ENCODE measurements around the gene E2F1.
"Not testable (repeated sequence)": the region's sequence is repeated elsewhere in the genome, so short reads cannot be mapped to it uniquely, and the experiment has no call there.

E2F1 gene

DNA sequence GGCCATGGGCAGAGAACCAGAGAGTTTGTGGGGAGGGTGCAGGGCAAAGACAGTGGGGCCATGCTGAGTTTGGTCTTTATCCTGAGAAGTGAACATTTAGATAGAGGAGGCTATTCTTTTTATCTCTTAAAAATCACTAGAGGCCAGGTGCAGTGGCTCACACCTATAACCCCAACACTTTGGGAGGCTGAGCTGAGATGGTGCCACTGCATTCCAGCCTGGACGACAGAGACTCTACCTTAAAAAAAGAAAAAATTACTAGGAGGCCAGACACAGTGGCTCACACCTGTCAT is 25.2 kb upstream of the E2F1 start:
- no peak for DNase-seq

DNA sequence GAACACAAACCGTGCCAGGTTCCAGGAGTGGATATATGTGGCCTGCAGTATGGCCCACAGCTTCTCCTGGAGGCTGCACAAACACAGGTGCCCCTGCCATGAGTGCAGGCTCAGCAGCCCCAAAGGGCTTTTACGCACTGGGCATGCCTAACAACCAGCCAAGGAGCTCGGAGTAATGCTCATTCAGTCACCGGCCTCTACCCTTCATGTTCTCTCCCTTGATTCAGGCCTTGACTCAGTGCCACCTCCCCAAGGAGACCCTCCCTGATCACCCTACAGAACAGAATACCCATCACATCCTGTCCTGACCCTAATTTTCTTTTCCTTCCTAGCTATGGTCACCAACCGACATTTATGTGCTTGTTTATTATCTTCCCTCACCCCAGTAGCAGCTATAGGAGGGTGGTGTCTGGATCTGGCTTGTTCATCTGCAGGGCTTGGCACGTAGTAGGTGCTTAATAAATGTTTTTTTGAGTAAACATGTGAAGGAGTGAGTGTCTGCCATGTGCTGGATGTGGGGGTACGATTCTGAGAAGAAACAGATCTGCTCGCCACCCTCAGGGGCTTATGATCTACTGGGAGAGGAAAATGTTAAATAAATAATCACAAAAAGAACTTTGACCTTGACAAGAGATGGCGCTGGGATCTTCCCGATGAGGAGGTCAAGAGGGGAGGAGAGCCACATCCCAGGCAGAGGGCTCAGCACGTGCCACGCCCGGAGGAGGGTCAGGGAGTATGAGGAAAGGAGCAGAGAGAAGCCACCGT is 24.7 kb upstream of the E2F1 start:
- DNase-seq = no peak

DNA sequence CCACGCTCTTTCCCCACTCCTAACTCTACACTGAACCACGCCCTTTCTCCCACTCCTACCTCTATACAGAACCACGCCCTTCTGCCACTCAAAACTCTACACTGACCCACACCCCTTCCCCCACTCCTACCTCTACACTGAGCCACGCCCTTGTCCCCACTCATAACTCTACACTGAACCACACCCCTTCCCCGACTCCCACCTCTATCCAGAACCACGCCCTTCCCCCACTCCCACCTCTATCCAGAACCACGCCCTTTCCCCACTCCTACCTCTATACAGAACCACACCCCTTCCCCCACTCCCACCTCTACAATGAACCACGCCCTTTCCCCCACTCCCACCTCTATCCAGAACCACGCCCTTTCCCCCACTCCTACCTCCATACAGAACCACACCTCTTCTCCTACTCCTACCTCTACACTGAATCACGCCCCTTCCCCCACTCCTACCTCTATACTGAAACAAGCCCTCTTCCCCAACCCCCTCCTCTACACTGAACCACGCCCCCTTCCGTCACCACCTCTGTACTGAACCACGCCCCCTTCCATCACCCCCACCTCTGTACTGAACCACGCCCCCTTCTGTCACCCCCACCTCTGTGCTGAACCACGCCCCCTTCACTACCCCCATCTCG is 23.8 kb upstream of the E2F1 start:
- DNase-seq = no peak

DNA sequence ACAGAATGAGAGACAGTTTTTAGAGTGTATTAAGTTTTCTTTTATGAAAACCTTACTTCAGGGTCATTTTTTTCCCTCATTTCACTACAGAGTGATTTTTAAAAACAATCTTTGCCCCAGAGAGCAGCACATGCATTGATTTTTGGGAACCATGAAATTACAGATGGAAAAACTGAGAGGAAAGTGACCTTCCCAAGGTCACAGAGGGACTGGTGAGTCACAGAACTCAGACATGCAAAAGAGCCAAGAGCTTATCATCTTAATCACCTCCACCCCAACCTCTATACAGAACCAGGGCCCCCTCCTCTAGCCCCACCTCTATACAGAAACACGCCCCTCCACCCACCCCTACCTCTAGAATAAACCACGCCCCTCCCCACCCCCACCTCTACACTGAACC is 23.2 kb upstream of the E2F1 start:
- DNase-seq = no peak

DNA sequence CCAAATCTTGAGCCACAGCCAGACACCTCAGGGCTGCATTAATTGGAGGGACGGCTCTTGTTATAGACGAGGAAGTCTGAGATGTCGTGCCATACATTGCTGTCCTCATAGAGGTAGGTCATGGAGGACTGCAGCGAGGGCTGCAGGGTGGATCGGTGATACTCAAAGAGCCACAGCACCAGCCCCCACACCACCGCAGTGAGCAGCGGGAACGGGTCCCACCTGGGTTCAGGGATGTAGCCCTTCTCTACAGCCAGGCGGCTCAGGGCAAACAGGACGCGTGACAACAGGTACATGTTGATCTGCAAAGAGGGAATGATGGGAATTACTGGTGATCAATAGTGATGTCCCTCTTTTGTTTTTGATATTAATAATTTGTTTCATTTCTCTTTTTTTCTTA is 21.5 kb upstream of the E2F1 start:
- no peak for DNase-seq

DNA sequence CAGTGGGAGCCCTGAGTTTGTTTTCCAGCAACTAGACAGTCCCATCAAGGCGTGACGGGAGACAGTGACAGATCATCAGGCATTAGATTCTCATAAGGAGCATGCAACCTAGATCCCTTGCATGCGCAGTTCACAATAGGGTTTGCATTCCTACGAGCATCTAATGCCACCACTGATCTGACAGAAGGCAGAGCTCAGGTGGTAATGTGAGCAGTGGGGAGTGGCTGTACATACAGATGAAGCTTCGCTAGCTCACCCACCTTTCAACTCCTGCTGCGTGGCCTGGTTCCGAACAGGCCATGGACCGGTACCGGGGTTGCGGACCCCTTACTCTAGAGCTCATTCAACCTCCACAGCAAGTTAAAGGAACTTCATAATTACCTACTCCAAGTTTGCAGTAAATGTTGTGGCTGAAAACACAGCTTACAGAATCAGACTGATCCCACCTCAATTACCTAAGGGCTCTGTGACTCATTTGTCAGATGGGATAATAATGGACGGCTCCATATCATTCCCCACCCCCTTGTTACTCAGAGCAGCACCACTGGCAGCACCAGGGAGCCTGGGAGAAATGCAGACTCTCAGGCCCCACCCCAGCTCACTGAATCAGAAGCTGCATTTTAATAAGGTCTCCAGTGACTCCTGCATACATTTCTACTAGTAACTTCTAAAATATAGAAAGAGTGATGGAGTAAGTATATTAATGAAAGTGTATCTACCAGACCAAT is 18.2 kb upstream of the E2F1 start:
- no peak for DNase-seq

DNA sequence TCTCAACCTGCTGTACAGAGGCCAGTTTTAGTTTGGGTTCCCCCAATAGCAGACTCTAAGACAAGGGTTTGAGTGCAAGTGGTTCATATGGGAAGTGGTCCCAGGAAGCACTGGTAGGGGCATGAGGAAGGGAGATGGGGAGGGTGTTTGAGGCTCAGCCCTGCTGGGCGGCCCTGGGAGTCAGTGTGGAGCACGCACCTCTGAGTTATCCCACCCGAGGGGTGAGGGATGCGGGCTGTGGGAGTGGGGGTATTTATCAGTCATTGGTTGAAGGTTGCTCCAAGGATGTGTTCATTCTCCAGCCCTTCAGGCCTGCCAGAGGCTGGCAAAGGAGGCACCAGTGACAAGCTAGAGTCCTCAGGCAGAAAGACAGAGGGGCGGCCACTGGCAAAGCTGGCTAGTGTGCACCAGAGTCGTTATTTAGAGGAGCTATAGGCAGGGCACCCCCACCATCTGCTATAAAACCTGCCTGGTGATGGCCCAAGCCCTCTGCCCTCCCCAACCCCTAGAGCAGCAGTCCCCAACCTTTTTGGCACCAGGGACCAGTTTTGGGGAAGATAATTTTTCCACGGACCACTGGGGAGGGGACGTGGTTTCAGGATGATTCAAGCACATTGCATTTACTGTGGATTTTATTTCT is 17.4 kb upstream of the E2F1 start:
- no peak for DNase-seq

DNA sequence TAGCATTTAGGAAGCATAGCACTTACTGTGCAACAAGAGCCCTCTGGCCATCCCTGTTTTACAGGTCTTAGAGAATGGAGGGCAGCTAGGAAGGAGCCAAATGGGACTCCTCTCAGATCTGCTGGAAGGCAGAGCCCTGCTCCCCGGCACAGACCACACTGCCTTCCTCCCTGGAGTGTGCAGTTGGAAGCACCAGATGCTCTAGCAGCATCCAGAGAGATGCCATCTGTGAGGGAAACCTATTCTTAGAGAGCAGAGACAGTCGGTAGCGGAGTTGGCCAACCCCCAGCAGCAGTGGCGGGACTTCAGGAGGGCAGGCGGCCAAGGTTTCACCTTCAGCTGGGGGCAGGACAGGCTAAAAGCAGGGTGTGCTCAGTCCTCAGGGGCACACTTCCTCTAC is 16.7 kb upstream of the E2F1 start:
- peak in 5 of 51 donors; percentile 9 to 31 (median 19) for DNase-seq

DNA sequence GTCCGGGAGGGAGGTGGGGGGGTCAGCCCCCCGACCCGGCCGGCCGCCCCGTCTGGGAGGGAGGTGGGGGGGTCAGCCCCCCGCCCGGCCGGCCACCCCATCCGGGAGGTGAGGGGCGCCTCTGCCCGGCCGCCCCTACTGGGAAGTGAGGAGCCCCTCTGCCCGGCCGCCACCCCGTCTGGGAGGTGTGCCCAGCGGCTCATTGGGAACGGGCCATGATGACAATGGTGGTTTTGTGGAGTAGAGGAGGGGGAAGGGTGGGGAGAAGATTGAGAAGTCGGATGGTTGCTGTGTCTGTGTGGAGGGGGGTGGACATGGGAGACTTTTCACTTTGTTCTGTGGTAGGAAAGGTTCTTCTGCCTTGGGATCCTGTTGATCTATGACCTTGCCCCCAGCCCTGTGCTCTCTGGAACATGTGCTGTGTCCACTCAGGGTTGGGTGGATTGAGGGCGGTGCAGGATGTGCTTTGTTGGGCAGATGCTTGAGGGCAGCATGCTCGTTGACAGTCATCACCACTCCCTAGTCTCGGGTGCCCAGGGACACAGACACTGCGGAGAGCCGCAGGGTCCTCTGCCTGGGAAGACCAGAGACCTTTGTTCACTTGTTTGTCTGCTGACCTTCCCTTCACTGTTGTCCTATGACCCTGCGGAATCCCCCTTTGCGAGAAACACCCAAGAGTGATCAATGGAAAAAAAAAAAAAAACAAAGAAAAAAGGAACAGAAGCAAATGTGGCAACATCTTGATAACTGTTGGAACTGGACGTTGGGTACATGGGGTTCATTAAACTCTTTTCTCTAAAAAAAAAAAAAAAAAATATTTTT is 15.7 kb upstream of the E2F1 start:
- DNase-seq = no peak

DNA sequence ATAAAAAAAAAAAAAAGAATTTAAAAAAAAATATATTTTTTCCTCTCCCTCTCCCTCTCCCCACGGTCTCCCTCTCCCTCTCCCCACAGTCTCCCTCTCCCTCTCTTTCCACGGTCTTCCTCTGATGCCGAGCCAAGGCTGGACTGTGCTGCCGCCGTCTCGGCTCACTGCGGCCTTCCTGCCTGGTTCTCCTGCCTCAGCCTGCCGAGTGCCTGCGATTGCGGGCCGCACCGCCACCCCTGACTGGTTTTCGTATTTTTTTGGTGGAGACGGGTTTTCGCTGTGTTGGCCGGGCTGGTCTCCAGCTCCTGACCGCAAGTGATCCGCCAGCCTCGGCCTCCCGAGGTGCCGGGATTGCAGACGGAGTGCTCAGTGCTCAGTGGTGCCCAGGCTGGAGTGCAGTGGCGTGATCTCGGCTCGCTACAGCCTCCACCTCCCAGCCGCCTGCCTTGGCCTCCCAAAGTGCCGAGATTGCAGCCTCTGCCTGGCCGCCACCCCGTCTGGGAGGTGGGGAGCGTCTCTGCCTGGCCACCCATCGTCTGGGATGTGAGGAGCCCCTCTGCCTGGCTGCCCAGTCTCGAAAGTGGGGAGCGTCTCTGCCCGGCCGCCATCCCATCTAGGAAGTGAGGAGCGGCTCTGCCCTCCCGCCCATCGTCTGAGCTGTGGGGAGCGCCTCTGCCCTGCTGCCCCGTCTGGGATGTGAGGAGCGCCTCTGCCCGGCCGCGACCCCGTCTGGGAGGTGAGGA is 14.7 kb upstream of the E2F1 start:
- DNase-seq = not testable (repeated sequence)

DNA sequence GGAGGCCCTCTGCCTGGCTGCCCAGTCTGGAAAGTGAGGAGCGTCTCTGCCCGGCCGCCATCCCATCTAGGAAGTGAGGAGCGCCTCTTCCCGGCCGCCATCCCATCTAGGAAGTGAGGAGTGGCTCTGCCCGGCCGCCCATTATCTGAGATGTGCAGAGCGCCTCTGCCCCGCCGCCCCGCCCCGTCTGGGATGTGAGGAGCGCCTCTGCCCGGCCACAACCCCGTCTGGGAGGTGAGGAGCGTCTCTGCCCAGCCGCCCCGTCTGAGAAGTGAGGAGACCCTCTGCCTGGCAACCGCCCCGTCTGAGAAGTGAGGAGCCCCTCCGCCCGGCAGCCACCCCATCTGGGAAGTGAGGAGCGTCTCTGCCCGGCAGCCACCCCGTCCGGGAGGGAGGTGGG is 12.8 kb upstream of the E2F1 start:
- not testable (repeated sequence) for DNase-seq

DNA sequence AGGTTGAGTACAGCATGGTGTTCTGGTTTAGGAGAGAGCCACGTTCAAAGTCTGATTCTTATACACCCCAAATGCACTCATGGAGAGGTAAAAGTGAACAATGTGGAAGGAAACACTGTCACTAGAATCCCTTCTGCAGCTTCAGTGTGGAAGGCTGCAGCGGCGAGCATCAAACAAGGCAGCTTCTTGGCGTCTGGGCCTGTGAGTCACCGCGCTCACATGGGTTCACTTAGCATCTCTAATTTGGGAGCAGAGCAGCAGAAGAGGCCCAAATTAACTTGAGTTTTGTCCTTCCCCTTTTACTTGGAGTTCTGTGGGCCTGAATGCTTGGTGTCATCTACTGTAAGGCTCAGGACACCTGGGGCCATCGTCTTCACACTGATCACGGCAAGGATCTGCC is 10.9 kb upstream of the E2F1 start:
- DNase-seq = peak in 20 of 51 donors; percentile 9 to 72 (median 24)

DNA sequence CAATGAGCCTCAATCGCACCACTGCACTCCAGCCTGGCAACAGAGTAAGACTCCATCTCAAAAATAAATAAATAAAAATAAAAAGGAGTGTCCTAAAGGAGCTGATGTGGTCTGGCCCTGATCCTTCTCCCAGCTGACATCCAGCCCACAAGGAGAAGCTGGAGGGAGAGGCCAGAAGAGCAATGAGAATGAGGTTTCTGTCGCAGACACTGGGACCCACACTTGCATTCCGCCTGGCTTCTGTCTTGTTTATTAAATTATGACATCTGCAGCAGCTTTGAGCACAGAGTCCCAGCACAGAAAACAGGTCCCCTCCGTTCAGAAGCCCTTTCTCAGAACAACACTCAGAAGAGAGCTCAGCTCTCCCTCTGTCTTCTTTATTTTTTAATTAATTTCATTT is 10.3 kb upstream of the E2F1 start:
- no peak for DNase-seq

DNA sequence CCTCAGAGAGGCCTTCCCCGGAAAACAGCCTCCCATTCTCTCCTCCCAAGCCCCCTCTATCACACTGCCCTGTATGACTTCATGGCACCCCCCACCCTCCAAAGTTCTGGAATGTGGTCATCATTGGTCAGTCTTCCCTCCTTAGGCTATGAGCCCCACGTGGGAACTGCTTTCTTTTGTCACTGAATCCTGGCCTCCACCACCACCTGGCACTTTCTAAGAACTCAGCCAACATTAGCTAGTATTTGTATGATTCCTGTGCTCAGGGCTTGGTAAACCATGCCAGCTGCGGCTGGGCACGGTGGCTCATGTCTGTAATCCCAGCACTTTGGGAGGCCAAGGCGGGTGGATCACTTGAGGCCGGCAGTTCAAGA is 8.4 kb upstream of the E2F1 start:
- peak in 6 of 51 donors; percentile 32 to 55 (median 50) for DNase-seq

DNA sequence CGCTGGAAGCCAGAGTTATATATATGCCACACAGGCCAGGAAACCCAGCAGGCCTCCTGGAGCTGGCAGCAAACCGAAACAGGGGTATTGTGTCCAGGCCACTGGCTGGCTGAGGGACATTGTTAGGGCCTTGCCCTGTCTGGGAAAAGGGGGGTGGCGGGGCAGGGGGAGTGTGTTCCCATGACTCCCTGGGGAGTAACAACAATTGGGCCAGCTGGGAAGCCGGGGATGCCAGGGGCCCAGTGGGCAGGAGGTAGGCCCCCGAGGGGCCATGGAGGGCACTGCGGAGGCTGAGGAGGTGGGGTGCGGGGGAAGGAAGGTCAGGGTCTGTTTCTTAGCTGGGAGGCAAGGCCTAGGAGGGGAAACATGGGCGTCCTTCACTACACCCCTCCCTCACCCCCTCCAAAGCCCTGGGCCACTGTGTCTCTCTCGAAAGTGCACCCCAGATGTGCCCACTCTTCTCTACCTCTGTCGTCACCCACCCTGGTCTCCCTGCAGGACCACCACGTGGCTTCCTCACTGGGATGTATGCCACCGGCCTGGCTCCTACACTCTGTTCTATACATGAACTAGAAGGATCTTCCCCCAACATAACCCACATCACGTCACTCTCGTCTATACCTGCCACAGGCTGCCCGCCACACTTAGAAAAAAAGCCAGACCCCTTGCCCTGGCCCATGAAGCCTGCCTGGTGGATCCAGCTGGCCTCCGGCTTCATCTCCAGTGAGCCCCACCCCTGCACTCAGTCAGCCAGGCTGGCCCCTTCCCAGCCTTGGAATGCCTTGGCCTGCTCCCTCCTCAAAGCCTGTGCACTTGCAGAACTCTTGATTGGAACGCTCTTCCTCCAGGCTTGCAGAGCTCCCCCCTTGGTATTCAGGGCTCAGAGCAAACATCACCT is 7.8 kb upstream of the E2F1 start:
- DNase-seq = peak in 46 of 51 donors; percentile 18 to 88 (median 67)

DNA sequence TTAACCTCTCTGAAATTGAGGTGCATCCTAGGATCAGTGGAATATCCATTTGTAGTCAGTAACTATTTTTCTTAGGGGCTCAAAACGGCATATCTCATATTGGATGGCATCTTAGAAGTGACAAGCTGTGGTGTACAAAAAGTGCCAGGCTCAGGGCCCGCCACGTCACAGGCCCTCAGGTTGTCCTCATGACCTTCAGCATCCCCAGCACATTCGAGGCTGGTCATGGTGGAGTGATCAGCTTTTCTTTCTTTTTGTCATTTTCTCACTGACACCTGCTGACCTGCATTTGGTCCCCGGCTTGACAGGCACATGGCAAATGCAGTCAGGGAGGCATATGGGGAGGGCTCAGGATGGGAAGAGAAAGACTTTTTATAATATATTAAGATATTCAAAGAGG is 7.1 kb upstream of the E2F1 start:
- peak in 5 of 51 donors; percentile 14 to 62 (median 49) for DNase-seq

DNA sequence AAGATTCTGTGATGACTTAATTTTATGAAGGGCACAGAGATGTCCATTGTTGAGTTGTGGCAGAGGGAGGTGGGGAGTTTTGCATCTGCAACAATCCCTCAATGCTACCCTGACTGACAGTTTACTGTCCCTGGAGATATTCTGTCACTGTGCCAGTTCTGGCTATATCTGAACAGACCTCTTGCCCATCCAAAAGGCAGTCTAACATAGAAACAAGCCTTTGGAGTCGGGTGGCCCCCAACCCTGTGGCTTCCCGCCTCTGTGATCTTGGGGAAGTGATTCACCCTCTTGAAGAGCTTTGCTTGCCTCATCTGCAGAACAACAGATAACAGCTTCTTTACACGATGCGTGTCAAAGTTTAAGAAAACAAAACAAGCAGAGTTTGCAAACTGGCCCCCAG is 3.8 kb upstream of the E2F1 start:
- DNase-seq = peak in 13 of 51 donors; percentile 13 to 68 (median 29)

DNA sequence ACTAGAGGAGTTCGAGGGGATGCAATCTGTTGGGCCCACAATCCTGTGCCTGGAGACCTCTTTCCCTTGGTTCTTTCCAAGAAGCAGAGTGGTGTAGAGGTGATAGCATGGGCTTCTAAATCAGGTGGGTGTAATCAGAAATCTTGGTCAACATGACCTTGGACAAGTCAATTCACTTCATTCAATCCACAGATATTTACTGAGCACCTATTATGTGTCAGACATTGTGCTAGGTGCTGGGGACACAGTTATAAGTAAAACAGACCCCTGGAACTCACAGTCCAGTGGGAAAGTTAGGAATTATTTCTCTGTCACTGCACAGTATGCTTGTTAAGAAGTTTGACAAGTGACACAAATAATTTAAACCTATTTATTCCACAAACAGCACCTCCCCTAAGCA is 3.3 kb upstream of the E2F1 start:
- no peak for DNase-seq

DNA sequence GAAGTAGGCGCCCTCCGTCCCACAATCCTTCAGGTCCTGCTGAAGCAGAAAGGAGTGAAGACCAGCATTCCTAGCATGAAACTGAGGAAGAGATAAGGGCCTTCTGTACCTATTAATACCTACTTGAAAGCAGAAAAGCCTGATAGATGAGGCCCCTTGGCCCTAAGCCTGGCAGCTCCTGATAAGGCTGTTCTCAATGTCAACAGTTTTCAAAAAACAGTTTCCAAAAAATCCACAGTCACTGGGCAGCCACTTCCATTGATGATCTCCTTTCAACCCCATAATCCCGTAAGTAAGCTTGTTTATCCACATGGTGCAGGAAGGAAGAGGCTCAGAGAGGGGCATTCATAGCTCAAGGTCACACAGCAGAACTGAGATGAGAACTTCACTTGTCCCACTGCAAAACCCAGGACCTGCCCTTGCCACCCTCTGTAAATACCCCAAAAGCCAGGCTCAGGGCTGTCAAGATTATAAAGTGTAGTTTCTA is 2.8 kb upstream of the E2F1 start:
- no peak for DNase-seq
